SK-N-SH (cell line): ENCODE results near the gene CYP21A2.
"Not testable (repeated sequence)": the region's sequence is repeated elsewhere in the genome, so short reads cannot be mapped to it uniquely, and the experiment has no call there.

Experiments
- FOXM1 ChIP-seq: IDR thresholded peaks from 2 replicates; pipeline ENCODE4 v1.4.0; 2012; ENCODE audit warnings: low read depth, mild to moderate bottlenecking
- POLR2AphosphoS5 ChIP-seq: IDR thresholded peaks from 2 replicates; pipeline ENCODE4 v1.6.1; 2012; ENCODE audit warnings: low read depth, low read length
- RAD21 ChIP-seq: IDR thresholded peaks from 2 replicates; pipeline ENCODE4 v1.6.1; 2012; ENCODE audit warnings: mild to moderate bottlenecking, low read length
- REST ChIP-seq: IDR thresholded peaks from 2 replicates; pipeline ENCODE4 v1.6.1; 2012; ENCODE audit warnings: mild to moderate bottlenecking, low read depth, low read length, moderate library complexity
- TF ChIP-seq, protein P1 (sequence below): fragments of 200-600 bp; sonication (generic); IDR thresholded peaks from 2 replicates; pipeline ENCODE4 v1.6.1; 2017; ENCODE audit warnings: antibody characterized with exemption, mild to moderate bottlenecking, moderate library complexity
- TF ChIP-seq, protein P2 (sequence below): IDR thresholded peaks from 2 replicates; pipeline ENCODE4 v1.4.0; 2012; ENCODE audit warnings: low read depth

GRCh38 chr6:32037136-32037535 lies 1.1 kb upstream of the CYP21A2 start:
- TF ChIP-seq REST, RAD21, POLR2AphosphoS5, FOXM1: not testable (repeated sequence)
- TF ChIP-seq, protein P1, sequence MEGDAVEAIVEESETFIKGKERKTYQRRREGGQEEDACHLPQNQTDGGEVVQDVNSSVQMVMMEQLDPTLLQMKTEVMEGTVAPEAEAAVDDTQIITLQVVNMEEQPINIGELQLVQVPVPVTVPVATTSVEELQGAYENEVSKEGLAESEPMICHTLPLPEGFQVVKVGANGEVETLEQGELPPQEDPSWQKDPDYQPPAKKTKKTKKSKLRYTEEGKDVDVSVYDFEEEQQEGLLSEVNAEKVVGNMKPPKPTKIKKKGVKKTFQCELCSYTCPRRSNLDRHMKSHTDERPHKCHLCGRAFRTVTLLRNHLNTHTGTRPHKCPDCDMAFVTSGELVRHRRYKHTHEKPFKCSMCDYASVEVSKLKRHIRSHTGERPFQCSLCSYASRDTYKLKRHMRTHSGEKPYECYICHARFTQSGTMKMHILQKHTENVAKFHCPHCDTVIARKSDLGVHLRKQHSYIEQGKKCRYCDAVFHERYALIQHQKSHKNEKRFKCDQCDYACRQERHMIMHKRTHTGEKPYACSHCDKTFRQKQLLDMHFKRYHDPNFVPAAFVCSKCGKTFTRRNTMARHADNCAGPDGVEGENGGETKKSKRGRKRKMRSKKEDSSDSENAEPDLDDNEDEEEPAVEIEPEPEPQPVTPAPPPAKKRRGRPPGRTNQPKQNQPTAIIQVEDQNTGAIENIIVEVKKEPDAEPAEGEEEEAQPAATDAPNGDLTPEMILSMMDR = not testable (repeated sequence)
- TF ChIP-seq, protein P2, sequence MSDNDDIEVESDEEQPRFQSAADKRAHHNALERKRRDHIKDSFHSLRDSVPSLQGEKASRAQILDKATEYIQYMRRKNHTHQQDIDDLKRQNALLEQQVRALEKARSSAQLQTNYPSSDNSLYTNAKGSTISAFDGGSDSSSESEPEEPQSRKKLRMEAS = not testable (repeated sequence)
